Renal cortex interstitium (tissue), 15 donors: ENCODE measurements around the gene ABHD14A. TPM values are rescaled to one million over a fixed set of nuclear protein-coding genes. Genes with fewer than 3 reads are reported as not detected.
A peak's percentile ranks its signal among the peaks of the same experiment; 100 is the strongest.
"Not testable (repeated sequence)": the region's sequence is repeated elsewhere in the genome, so short reads cannot be mapped to it uniquely, and the experiment has no call there.

Source experiments
- DNase-seq, 11 donors: peaks; one replicate each; pipeline ENCODE4 v3.0.0-alpha.2; 2013; ENCODE audit warnings: low read depth in 9 of 11, low spot score in 4 of 11; ENCODE audit errors: extremely low read depth in 1 of 11
- long read RNA-seq, 16 experiments: transcript quantifications; one replicate each; lab custom pipeline, GENCODE V29; 2026
- polyA plus RNA-seq, 3 donors: library from polyadenylated mRNA; unstranded; fragments of 120-200 nt; gene quantifications; one replicate each; pipeline ENCODE4 v1.2.1, GENCODE V29; 2013; ENCODE audit not compliant: insufficient read length in 3 of 3

The ABHD14A gene
- 10 to 100 TPM; 17.7 to 30.2 (median 28.7) TPM for polyA plus RNA-seq
- long read RNA-seq, donor 1, transcript ABHD14A-201 (5 exons, 1,062 nt) = major isoform, 10 of 71 reads
- long read RNA-seq, donor 1, partial matches to known transcripts = 13 of 71 reads
- long read RNA-seq, donor 1, other reads (novel, unspliced or antisense) = 48 of 71 reads
- long read RNA-seq, donor 2, transcript ABHD14A-201 (5 exons, 1,062 nt) = major isoform, 14 of 15 reads
- long read RNA-seq, donor 2, partial matches to known transcripts = 0 of 15 reads
- long read RNA-seq, donor 2, other reads (novel, unspliced or antisense) = 0 of 15 reads
- long read RNA-seq, donor 3, transcript ABHD14A-201 (5 exons, 1,062 nt) = major isoform, 21 of 118 reads
- long read RNA-seq, donor 3, partial matches to known transcripts = 84 of 118 reads
- long read RNA-seq, donor 3, other reads (novel, unspliced or antisense) = 11 of 118 reads
- long read RNA-seq, donor 4, transcript ABHD14A-201 (5 exons, 1,062 nt) = major isoform, 15 of 16 reads
- long read RNA-seq, donor 4, partial matches to known transcripts = 0 of 16 reads
- long read RNA-seq, donor 4, other reads (novel, unspliced or antisense) = 0 of 16 reads
- long read RNA-seq, donor 5 = 0 reads
- long read RNA-seq, donor 6, transcript ABHD14A-201 (5 exons, 1,062 nt) = major isoform, 12 of 12 reads
- long read RNA-seq, donor 6, partial matches to known transcripts = 0 of 12 reads
- long read RNA-seq, donor 6, other reads (novel, unspliced or antisense) = 0 of 12 reads
- long read RNA-seq, donor 7, transcript ABHD14A-201 (5 exons, 1,062 nt) = major isoform, 10 of 13 reads
- long read RNA-seq, donor 7, partial matches to known transcripts = 0 of 13 reads
- long read RNA-seq, donor 7, other reads (novel, unspliced or antisense) = 0 of 13 reads
- long read RNA-seq, donor 8, transcript ABHD14A-201 (5 exons, 1,062 nt) = major isoform, 22 of 29 reads
- long read RNA-seq, donor 8, partial matches to known transcripts = 7 of 29 reads
- long read RNA-seq, donor 8, other reads (novel, unspliced or antisense) = 0 of 29 reads
- long read RNA-seq, donor 9, transcript ABHD14A-201 (5 exons, 1,062 nt) = major isoform, 22 of 24 reads
- long read RNA-seq, donor 9, partial matches to known transcripts = 0 of 24 reads
- long read RNA-seq, donor 9, other reads (novel, unspliced or antisense) = 0 of 24 reads
- long read RNA-seq, donor 10, transcript ABHD14A-201 (5 exons, 1,062 nt) = major isoform, 14 of 14 reads
- long read RNA-seq, donor 10, partial matches to known transcripts = 0 of 14 reads
- long read RNA-seq, donor 10, other reads (novel, unspliced or antisense) = 0 of 14 reads
- long read RNA-seq, donor 11, transcript ABHD14A-201 (5 exons, 1,062 nt) = major isoform, 15 of 15 reads
- long read RNA-seq, donor 11, partial matches to known transcripts = 0 of 15 reads
- long read RNA-seq, donor 11, other reads (novel, unspliced or antisense) = 0 of 15 reads
- long read RNA-seq, donor 12, transcript ABHD14A-201 (5 exons, 1,062 nt) = major isoform, 5 of 5 reads
- long read RNA-seq, donor 12, partial matches to known transcripts = 0 of 5 reads
- long read RNA-seq, donor 12, other reads (novel, unspliced or antisense) = 0 of 5 reads
- long read RNA-seq, donor 13, transcript ABHD14A-201 (5 exons, 1,062 nt) = major isoform, 45 of 51 reads
- long read RNA-seq, donor 13, partial matches to known transcripts = 5 of 51 reads
- long read RNA-seq, donor 13, other reads (novel, unspliced or antisense) = 0 of 51 reads
- long read RNA-seq, donor 14, transcript ABHD14A-201 (5 exons, 1,062 nt) = major isoform, 18 of 73 reads
- long read RNA-seq, donor 14, partial matches to known transcripts = 49 of 73 reads
- long read RNA-seq, donor 14, other reads (novel, unspliced or antisense) = 6 of 73 reads
- long read RNA-seq, donor 15, transcript ABHD14A-201 (5 exons, 1,062 nt) = major isoform, 5 of 5 reads
- long read RNA-seq, donor 15, partial matches to known transcripts = 0 of 5 reads
- long read RNA-seq, donor 15, other reads (novel, unspliced or antisense) = 0 of 5 reads
- long read RNA-seq, donor 16, transcript ABHD14A-201 (5 exons, 1,062 nt) = major isoform, 49 of 50 reads
- long read RNA-seq, donor 16, partial matches to known transcripts = 0 of 50 reads
- long read RNA-seq, donor 16, other reads (novel, unspliced or antisense) = 0 of 50 reads

- peak in 3 of 11 donors; percentile 42 to 58 (median 45) for DNase-seq
These were observed at the start of gene ABHD14A for GRCh38 chr3:51974963-51975851. TSS of gene ABHD14A (plus strand) at chr3:51975064. CDS start at chr3:51975136, 72 bp downstream.

- no peak for DNase-seq
These were observed 47.5 kb upstream of the ABHD14A start for GRCh38 chr3:51927061-51927977.

GRCh38 chr3:51928438-51928837 is 46.4 kb upstream of the ABHD14A start:
- no peak for DNase-seq

DNA sequence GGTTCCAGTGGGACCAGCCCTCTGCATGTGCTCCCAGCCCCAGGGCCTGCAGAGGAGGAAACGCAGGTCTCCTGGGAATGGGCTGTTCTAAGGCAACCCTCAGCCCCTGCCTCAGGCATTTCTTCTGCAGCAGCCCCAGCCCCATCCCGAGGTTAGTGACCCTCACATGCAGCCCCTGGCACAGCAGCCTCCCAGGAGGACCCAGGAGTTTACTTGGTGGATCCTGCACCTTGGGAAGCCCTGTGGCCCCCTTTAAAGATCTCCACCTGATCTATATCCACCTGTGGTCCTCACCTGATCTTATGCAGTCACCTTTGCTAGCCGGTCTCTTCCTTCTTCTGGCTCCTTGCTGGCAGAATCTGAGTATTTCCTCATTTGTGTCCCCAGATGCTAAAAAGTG is 45.9 kb upstream of the ABHD14A start:
- not testable (repeated sequence) for DNase-seq

- no peak for DNase-seq
These were observed 45.4 kb upstream of the ABHD14A start for GRCh38 chr3:51929420-51930003.

- no peak for DNase-seq
These were observed 44.4 kb upstream of the ABHD14A start for GRCh38 chr3:51930439-51930838.

- no peak for DNase-seq
These were observed 43.1 kb upstream of the ABHD14A start for GRCh38 chr3:51931756-51932155.

GRCh38 chr3:51932471-51933370 is 42.1 kb upstream of the ABHD14A start:
- no peak for DNase-seq

GRCh38 chr3:51933471-51934138 is 41.3 kb upstream of the ABHD14A start:
- DNase-seq = no peak

- no peak for DNase-seq
These were observed 40.6 kb upstream of the ABHD14A start for GRCh38 chr3:51934139-51934850.

GRCh38 chr3:51934991-51935885 is 39.6 kb upstream of the ABHD14A start:
- DNase-seq = no peak
